ENCODE results near the gene CD151.

CD151 gene

DNA sequence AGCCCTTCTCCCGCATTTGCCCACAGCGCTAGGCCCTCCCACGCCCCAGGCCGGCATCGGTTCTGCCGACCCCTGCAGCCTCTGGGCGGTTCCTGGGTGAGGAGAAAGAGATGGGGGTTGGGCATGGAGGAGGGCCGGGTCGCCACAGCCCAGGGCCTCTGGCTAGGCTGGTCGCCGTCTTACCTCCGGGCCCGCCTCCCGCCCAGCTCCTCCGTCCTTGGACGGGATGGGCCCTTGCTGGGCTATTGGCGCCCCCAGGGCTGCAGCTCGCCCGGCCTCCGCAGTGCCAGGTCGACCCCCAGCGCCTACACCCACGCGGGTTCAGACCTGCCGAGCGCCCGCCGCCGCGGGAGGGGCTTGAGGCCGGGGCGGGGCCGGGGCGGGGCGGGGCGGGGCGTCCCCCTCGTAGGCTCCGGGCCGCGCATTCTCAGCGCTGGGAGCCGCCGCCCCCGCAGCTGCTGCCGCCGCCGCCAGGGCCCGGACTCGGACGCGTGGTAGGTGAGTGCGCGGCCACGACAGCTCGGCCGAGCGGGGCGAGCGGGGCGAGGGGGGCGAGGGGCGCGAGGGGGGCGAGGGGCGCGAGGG is at the start of gene CD151:
Gene CD151 (plus strand): TSS at position 424 of the 585 bp plus-strand sequence. CDS start 3,118 bp downstream, outside the sequence.
- peak; percentile 81 for DNase-seq (ENCODE audit: low spot score)

DNA sequence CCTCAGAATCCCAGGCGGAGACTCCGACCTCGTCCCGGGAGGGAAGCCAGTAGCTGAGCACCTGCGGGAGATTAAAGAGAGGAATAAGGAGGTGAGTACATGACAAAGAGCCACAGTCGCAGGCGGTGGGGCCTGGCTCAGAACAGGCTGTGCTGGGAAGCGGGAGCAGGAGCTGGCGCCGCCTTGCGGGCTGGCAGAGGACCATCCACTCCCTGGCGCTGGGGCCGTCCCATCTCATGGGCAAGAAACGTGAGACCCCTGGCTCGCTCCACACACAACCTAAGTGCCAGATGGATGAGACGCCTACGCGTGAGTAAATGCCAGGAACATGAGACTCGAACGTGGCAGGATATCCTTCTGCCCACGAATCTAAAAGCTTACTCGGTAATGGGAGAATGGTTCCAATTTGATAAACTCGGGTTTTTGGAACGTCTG is 49.2 kb upstream of the CD151 start:
- no peak for DNase-seq (ENCODE audit: low spot score)

GRCh38 chr11:786235-787083 is 46.3 kb upstream of the CD151 start:
- no peak for DNase-seq (ENCODE audit: low spot score)

DNA sequence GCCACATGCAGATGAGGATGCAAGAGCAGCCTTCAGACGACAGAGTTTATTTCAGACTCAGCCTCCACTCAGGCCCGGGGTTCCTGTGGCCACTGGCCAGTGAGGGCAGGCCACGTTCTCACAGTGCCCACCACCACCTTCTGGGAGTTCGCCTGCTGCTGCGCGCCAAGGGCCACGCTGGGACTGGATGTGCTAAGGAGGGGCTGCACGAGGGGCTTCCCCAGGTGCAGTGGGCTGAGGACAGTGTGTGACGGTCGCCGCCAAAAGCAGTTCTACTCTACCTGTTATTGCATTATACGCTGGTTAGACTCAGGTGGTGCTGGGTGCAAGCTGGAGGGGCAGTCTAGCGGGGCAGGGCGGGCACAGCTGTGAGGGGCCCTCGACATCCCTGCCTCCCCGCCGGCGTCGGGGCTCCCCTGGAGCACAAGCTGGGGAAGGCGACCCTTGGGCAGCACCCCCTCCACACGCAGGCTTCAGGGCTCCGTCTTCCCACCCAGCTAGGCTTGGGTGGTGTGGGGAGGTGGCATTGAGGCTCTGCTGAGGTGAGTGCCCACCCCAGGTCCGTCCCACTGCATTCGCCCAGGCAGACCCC is 45.6 kb upstream of the CD151 start:
- DNase-seq (ENCODE audit: low spot score) = no peak

GRCh38 chr11:788009-788640 is 44.6 kb upstream of the CD151 start:
- DNase-seq (ENCODE audit: low spot score) = no peak

GRCh38 chr11:788953-789940 is 43.5 kb upstream of the CD151 start:
- no peak for DNase-seq (ENCODE audit: low spot score)

- peak; percentile 35 for DNase-seq (ENCODE audit: low spot score)
Measured at GRCh38 chr11:789943-790342, 42.8 kb upstream of the CD151 start, which contains the start of gene CEND1. Gene CEND1, minus strand, starts transcription at chr11:790090. Its CDS starts 1,514 bp downstream, at chr11:788576.

DNA sequence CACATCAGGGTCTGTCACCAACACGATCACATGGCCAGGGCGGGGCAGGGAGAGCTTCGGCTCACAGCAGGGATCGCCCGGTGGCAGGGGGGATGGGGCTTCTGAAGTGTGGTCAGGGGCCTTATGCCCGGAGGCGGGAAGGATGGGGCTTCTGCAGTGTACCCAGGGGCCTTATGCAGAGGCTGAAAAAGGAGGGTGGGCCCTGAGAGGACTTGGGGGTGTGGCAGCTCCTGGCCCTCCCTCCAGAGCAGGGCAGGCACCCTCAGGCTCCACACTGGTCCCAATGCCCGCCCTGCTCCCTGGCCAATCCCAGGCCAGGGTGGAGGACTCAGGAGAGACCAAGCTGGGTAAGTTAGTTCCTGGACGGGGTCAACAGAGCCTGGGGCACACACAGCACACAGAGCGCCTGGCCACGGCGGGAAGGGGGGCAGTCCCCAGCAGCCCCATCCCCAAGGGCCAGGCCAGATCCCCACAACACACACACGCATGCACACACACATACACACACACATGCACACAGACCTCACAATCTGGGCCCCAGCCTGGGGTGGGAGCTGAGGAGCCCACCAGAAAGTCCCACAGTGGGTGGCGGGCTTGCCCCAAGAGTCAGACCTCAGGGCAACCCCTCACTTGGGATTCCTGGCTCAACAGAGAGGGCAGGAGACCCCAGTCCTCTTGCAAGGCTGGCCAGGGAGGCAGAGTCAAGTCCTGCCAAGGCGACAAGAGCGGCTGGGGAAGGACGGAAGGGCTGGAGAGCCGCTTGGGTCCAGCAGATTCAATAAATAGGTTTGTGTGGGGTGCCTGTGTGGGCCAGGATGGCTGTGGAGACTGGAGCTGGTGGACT is 41.8 kb upstream of the CD151 start:
- DNase-seq (ENCODE audit: low spot score) = no peak

- DNase-seq (ENCODE audit: low spot score) = no peak
Measured at GRCh38 chr11:791658-792534, 40.9 kb upstream of the CD151 start.

DNA sequence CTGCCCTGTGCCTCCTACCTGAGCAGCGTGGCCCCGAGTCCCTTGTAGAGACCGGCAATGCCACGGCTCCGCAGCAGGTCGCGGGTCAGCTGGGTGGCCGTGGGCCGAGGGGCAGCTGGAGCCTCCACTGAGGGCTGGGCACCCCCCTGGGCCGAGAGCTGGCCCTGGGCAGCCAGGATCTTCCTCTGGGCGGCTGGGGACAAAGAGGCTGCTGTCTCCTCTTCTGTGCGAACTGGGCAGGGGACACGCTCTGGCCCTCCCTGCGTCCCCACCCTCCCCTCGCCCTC is 40.3 kb upstream of the CD151 start:
- DNase-seq (ENCODE audit: low spot score) = no peak

GRCh38 chr11:792873-793272 is 39.9 kb upstream of the CD151 start:
- no peak for DNase-seq (ENCODE audit: low spot score)

- no peak for DNase-seq (ENCODE audit: low spot score)
Measured at GRCh38 chr11:793556-793955, 39.2 kb upstream of the CD151 start.

- DNase-seq (ENCODE audit: low spot score) = no peak
Measured at GRCh38 chr11:794013-794765, 38.6 kb upstream of the CD151 start.

DNA sequence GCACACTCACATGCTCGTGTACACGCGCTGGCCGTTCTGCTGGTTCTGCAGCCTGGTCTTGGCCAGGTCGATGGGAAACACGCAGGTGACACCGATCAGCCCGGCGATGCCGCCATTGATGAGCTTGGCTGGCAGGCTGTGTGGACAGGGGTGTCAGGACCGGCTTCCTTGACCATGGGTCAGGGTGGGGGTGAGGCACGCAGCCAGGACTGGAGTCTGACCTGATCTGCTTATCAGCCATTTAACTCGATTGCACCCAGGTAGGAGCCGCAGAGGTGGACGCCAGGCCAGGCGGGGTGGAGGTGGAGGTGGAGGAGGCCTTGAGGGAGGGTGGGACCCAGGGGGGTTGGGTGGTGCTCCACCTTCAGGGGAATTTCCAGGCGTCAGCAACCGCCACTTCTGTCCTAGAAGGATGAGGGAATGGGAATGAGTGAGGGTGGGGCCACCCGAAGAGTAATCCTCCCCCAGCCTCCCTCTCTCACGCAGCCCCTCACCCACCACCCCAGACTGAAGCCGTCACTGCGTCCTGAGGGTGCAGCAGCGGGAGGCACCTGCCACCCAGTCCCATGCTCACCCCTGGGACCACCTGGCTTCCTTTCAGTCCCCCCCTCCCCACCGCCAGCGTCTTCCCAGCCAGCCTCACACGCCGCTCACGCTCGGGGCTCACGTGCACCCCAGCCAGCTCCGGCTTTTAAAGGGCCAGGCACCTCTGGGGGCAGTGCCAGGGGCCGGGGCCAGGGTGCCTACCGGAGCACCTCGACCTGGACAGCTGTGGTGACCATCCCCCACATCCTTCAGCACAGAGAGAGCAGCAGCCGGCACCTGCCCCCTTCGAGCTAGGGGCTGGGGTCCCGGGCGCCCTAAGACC is 37.8 kb upstream of the CD151 start:
- peak; percentile 61 for DNase-seq (ENCODE audit: low spot score)

DNA sequence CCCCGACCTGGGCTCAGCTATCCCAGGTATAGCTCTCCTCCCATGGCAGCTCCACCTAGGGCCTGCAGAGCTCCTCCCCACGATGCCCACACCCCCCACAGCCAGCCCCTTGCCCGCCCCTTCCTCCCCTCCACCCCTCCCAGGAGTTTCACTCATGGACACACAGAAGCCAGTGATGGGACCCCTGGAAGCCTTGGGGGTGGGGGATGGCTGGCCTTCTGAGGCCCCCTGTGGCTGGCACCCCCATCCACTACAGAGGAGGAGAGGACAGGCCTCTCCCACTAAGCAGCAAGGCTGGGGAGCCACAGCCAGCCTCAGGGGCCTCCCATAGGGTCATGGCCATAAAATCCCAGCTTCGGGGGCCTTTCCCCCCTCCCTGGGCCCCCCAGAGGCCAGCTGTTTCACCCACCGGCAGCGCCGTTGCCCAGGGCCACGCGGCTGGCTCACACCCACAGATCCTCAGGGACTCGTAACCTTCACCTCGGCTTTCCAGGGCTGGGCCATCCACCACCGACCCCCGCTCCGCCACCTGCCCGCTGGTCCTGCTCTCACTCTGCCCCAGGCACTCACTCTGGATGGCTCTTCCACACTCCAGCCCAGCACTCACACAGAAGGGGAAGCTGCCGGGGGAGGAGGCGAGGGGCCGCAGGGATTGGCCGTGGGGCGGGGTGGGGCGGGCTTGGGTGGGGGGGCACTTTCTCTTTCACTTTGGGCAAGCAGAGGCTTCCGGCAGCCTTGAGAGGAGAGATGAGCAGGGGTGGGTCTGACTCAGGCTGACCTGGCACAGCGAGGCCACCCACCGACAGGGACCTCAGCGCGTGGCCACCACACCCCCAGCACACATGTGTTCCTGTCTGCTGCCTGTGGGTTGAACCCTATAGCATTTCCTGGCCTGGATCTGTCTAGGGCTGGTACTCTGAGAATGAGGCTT is 36.9 kb upstream of the CD151 start:
- DNase-seq (ENCODE audit: low spot score) = peak; percentile 96

- DNase-seq (ENCODE audit: low spot score) = no peak
Measured at GRCh38 chr11:796565-797295, 36.0 kb upstream of the CD151 start.

Data from kidney tubule cell (primary cell).